ENCODE measurements around the gene FOXO6.

- TF ChIP-seq POLR2A (IDR thresholded peaks at IDR 0.05) (no peak), CTCF (IDR thresholded peaks at IDR 0.05) (no peak), EP300 (IDR thresholded peaks at IDR 0.05) (no peak)
Measured at GRCh38 chr1:41353744-41354143, 7.5 kb upstream of the FOXO6 start.

All from tibial nerve (tissue), 4 donors.